Limb (tissue), 2 donors: ENCODE measurements around the gene TNK2.
A peak's percentile ranks its signal among the peaks of the same experiment; 100 is the strongest.
"Not testable (repeated sequence)": the region's sequence is repeated elsewhere in the genome, so short reads cannot be mapped to it uniquely, and the experiment has no call there.

Experiments used
- DNase-seq, 2 donors: peaks; one replicate each; pipeline ENCODE4 v3.0.0-alpha.2; 2016; ENCODE audit errors: extremely low spot score in 2 of 2

Gene TNK2

DNA sequence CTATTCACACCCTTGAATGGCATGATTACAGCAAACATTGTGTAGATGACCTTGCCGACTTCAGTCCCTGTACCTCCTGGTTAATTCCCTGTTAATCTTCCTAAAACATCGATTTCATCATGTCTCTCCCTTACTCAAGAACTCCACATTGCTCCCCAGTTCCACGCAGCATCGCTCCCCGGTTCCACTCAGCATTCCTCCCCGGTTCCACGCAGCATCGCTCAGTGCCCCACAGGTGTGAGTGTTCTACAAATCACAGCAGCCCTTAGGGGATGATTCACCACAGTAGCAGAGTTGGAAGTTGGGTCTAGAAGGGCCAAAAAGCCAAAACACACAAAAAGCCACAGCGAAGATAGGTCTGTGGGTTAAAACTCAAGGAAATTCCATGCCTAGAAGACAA is 8.6 kb upstream of the TNK2 start:
- DNase-seq, result no peak

- DNase-seq, result no peak
Measured at GRCh38 chr3:195916291-195916690, 7.9 kb upstream of the TNK2 start.

DNA sequence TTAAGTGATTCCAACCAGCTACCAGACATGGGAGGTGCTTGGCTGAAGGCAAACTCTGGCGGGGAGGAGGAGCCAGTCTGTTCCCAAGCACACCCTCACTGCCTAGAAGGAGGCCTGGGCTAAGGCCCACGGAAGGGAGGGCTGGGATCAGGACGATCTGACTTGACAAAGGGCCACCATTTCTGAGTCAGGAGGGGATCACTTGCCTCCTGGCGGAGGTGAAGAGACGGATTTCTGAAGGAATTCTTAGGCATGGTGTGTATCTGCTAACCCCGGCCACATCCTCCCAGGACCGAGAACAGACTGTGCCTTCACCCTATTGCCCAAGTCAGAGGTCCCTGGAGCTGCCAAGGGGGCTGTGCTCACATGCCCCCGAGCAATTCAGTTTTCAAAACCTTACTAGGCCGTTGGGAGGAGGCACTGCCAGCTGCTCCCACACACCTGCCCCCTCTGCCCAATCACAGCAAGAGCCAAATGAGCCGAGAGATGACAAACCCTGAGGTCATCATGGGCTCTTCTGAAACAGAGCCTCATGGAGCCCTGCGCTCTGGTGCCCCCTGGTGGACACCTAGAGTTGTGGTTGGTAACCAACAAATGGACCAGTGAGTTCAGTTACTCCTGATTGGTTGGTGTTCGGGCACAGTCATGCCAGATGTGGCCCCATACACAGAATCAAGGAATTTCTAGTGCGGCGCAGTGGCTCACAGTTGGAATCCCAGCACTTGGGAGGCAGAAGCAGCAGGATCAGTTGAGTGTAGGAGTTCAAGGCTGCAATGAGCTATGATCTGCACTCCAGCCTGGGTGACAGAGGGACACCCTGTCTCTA is 6.5 kb upstream of the TNK2 start:
- peak; percentile 89 to 90 for DNase-seq

DNA sequence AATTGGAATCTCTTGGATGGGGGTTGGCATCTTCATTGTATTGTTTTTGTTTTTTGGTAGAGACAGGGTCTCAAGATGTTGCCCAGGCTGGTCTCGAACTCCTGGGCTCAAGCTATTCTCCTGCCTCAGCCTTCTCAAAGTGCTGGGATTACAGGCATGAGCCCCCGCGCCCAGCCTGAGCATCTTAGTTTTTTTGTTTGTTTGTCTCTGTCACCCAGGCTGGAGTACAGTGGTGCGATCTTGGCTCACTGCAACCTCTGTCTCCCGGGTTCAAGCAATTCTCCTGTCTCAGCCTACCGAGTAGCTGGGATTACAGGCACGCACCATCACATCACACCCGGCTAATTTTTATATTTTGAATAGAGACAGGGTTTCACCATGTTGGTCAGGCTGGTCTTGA is 5.8 kb upstream of the TNK2 start:
- DNase-seq, result not testable (repeated sequence)

GRCh38 chr3:195913382-195913781 is 5.0 kb upstream of the TNK2 start:
- DNase-seq, result no peak

DNA sequence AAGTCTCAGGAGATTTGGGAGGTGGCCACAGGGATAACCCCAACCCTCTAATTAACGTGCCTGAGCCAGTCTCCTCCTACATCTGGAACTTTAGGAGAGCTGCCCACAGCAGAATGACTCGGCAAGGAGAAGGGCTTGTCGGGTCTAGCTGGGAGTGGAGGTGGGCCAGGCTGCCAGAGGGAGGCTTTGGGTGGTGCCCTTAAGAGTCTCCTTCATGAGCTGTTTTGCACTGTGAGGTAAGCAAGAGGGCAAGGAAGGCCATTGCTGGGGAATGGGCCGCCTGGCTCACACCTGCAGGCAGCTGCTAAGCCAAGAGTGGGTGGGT is 3.6 kb upstream of the TNK2 start:
- DNase-seq, result no peak

DNA sequence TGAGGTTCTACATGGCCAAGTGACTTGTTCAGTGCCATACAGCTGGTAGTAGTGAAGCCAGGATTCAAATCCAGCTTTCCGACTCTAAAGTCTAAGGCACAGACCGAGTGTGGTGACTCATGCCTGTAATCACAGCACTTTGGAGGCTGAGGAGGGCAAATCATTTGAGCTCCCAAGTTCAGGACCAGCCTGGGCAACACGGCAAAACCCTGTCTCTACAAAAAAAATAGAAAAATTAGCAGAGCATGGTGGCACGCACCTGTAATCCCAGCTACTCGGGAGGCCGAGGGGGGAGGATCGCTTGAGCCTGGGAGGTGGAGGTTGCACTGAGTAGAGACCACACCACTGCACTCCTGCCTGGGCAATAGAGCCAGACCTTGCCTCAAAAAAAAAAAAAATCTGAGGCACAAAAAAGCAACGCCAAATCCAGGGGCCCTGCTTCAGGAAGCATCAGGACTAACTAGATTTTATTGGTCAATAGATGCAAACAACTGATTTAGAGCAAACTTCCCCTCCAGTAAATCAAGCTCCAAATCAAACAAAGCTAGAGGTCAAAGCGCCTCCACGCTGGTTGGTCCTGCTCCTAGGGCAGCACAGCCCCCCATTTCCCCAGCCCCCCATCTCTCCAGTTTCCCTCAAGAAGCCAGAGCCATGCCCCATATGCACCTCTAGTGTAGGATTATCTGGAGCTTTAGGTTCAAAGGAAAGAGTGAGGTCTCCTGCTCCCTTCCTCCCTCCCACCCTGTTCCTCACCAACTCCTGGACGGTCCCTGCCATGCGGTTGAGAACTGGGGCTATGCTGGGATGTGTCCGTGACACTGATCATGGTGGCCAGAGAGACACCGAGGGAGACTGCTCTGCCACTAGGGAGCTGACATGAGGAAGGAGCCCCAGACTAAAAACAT is 2.9 kb upstream of the TNK2 start:
- no peak for DNase-seq

DNA sequence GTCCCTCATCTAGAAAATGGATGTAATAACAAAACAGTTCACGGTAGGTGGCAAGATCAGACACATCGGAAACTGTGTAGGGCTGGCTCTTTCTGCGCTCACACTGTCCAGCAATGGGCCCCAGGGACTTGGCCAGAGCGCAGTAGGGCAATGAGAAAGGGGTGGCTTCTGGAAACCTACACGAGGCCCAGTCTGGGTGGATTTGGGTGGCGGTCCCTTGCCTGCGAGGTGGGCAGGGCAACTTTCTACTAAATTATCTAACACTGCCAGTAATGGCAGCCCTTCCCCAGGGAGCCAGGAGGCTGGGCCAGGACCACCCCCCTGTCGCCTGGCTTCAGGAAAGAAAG is 2.1 kb upstream of the TNK2 start:
- no peak for DNase-seq

GRCh38 chr3:195909644-195910498 is 1.5 kb upstream of the TNK2 start:
- peak; percentile 74 to 94 for DNase-seq

GRCh38 chr3:195908694-195909581 is 587 bp upstream of the TNK2 start:
- peak in 1 of 2 donors; percentile 17 for DNase-seq

DNA sequence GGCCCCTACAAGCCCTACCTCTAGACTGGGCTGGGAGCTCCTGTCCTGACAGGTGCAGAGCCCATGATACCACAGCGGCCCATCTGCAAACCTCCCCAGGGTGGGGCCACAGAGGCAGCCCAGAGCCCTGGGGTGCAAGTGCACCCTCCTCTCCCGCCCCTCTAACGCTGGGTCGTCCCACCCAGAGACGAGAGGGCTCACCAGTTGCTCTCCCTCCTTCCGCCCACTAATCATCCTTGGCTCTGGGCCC is 742 bp downstream of the TNK2 start:
- DNase-seq, result no peak

DNA sequence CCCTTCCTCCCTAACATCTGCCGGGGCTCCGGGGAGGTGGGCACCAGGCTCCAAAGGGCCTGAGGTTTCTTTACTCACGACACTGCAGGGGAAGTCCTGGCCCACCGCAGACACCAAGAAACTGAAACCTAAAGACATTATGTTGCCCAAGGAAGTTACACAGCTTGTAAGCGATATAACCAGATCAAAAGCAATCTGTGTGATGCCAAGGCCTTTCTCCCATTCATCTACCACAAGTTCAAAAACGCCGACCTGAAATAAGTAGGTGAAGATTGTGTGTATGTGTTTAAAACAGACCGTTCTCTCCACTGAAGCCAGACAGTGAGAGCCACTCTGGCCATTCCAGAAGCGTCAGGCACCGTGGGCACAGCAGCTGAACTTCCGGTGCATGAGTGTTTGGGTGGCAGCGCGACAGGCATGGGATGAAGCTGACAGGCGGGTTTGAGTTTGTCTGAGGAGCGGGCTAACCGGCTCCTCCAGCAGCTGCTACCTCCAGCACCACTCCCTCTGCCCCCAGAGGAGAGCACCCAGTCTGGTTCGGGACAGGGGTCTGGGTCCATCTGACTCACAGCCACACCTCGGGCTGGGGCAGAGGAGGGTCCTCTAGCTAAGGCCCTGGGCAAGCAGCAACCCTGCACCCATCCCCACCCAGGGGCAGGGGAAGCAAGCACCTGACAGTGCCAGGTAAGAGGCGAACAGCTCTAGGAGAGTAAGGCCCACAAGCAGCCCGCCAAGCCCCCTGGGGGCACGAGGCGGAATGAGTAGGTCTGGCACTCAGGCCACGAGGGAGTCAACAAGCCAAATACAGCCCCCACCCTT is 1.3 kb downstream of the TNK2 start:
- no peak for DNase-seq

- DNase-seq, result no peak
Measured at GRCh38 chr3:195905970-195906864, 2.1 kb downstream of the TNK2 start.

DNA sequence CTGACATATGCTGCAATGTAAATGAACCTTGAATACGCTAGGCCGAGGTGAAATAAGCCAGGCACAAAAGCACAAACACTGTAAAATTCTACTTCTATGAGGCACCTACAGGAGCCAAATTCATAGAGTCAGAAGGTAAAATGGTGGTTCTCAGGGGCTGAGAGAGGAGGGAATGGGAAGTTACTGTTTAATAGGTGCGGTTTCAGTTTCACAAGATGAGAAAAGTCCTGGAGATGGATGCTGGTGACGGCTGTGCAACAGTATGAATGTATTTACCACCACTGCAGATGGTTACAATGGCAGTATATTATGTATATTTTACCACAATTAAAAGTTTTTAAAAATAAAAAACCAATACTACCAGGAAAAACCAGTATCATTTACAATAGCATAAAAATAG is 4.0 kb downstream of the TNK2 start:
- DNase-seq, result no peak

DNA sequence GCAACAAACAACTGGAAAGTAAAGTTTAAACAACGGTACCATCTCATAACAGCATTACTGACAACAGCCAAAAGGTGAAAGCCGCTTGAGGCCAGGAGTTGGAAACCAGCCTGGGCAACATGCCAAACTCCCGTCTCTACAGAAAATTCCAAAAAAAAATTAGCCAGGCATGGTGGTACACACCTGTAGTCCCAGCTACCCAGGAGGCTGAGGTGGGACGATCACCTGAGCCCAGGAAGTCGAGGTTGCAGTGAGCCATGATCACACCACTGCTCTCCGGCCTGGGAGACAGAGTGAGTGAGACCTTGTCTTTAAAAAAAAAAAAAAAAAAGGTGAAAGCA is 4.4 kb downstream of the TNK2 start:
- DNase-seq, result no peak

DNA sequence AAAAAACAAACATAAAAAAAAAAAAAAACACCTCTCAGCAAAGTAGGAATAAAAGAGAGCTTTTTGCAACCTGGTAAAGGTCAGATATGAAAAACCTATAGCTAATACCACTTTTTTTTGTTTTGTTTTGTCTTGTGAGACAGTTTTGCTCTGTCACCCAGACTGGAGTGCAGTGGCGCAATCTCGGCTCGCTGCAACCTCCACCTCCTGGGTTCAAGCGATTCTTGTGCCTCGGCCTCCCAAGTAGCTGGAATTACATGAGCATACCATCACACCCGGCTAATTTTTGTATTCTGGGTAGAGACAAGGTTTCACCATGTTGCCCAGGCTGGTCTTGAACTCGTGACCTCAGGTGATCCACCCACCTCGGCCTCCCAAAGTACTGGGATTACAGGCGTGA is 5.7 kb downstream of the TNK2 start:
- not testable (repeated sequence) for DNase-seq

DNA sequence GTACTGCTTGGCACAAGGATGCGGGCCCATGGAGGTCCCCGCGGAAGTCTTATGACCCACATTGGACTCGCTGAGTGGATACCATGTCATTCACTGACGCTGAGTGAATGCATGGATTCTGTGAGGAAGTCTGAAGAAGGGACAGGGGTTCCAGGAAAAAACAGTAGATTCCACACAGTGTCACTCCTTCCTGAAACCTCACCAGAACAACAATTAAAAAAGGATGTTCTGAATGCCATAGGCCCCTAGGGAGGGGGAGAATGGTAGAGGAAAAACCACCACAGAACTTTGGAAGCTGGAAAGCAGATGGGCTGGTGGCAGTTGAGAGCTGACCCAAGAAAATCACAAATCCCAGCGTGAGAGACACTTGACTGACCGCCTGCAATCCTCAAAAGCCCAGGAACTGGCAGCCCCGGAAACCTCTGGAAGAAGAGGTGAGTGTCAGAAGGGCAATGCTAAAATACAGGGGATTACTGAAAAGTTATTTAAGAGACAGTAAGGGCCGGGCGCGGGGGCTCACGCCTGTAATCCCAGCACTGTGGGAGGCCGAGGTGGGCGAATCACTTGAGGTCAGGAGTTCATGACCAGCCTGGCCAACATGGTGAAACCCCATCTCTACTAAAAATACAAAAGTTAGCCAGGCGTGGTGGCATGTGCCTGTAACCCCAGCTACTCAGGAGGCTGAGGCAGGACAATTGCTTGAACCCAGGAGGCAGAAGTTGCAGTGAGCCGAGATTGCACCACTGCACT is 6.3 kb downstream of the TNK2 start:
- not testable (repeated sequence) for DNase-seq

DNA sequence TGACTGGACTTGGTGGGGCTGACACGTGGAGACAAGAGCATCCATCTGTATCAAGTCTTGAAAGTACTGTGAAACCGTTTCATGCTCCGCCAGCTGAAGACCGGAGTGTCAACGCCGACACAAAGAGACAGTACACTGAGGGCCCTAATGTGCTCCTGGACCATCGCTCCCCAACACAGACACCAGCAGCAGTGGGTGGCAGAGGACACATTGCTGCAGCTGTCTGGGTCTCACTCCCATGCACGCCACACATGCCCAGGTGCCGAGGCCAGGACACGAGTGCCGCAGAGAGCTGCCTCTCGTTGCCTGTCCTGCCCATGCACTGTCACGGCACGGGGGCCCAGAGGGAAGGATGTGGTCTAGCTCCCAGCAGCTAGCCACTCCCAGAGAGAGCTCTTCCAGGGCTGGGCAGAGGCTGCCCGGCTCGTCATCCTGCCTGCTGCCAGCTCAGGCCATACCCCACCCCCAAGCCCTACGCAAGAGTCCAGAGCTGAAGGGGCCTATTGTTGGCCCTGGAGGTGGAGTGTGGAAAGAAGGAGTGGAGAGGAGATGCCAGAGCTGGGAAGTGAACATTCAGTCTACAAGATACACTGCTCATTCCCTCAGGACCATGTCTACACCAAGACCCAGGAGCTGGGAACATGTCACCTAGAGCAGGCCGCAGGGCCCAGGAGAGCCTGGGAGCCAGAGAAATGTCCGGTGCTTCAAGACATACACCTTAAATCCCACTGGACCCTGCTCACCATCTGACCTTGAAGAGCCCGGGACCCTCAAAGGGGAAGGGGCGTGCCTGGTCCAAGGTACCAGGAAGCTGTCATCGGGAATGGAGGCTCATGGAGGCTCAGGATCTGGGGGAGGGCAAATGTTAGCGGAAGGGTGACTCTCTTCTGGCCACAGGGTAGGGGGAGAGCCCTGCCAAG is 7.7 kb downstream of the TNK2 start:
- DNase-seq, result peak in 1 of 2 donors; percentile 58
